ENCODE results near the gene SLC25A47.

Gene SLC25A47

DNA sequence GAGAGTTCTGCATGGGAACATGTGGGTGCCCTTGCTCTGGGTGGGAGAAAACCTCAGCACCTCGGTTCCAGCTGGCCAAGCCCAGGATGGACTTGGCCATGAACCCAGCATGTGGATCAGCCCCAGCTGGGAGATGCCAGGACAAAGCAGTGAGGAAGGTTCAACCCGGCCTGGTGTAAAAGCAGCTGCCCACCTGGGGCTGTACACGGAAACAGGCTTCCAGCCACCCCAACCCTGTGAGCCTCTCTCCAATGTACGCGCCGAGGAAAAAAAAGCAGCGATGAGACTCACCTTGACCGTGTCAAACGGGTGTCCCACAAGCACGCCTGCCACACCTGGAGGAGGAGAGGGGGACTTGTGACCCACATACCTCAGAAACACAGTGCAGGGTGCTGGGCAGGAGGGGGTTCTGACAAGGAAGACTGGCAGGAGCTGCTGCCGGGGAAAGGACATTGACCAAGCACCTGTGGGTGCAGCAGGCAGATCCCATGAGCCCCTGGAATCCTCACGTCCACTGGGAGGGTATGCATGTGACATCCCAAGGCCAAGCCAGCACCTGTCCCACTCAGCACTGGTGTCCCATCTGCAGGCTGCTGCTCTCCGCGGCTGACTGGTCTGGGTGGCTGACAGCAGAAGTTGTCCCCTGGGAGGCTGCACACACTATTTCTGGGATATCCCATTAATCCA is 24.4 kb upstream of the SLC25A47 start:
- WGBS, 2 donors (ENCODE audit: extremely low coverage in 2 of 2, insufficient read length in 2 of 2, insufficient replicate concordance in 1 of 2): no CpG with 5 or more reads among the region's 14 CpGs
- Histone ChIP-seq H3K9me3 (replicated peaks in 1 of 2; ENCODE audit: control insufficient read depth in 2 of 2, insufficient read depth in 1 of 2, low read depth in 1 of 2, low read length in 2 of 2) (no peaks in the 10 kb centered on the region), H3K9ac (ENCODE audit: low read depth, low read length, poor library complexity) (no peak overlapping the region), H2BK15ac (ENCODE audit: low read length) (no peak overlapping the region), H3K36me3 (replicated peaks in 1 of 2; ENCODE audit: control insufficient read depth in 2 of 2, insufficient read depth in 2 of 2, low read length in 2 of 2) (peaks cover 39 to 60% of the 10 kb centered on the region in 2 donors), H3K27me3 (ENCODE audit: control insufficient read depth in 3 of 3, insufficient read depth in 3 of 3, low read depth in 1 of 3, low read length in 3 of 3) (no peaks in the 10 kb centered on the region), H3K14ac (ENCODE audit: low read length) (no peak overlapping the region), H3K4me3 (ENCODE audit: low read length in 2 of 2) (peak overlapping the region in 1 of 2 donors; percentile 44), H2AK5ac (ENCODE audit: low read depth, low read length) (no peak overlapping the region), H3K4me1 (ENCODE audit: control insufficient read depth in 2 of 2, insufficient read depth in 1 of 2, low read depth in 1 of 2, low read length in 2 of 2) (peaks cover 0 to 5% of the 10 kb centered on the region in 2 donors), H3K4ac (ENCODE audit: low read length) (no peak overlapping the region), H2BK5ac (ENCODE audit: low read length) (no peak overlapping the region), H4K91ac (ENCODE audit: low read depth, low read length, poor library complexity) (no peak overlapping the region), H3K23ac (ENCODE audit: low read depth, low read length, poor library complexity) (no peak overlapping the region), H3K27ac (replicated peaks; ENCODE audit: low read length) (no peak overlapping the region), H3K4me2 (ENCODE audit: insufficient read depth, low read length, poor library complexity, severe bottlenecking) (no peak overlapping the region), H2BK120ac (ENCODE audit: low read depth, low read length) (no peak overlapping the region), H4K8ac (ENCODE audit: low read depth, low read length) (no peak overlapping the region), H2AFZ (ENCODE audit: low read length) (no peak overlapping the region), H3K18ac (ENCODE audit: low read length) (no peak overlapping the region), H2BK12ac (ENCODE audit: low read length) (no peak overlapping the region), H3K79me1 (ENCODE audit: low read depth, low read length) (peaks cover 30% of the 10 kb centered on the region)
- DNase-seq (ENCODE audit: low spot score): no peak

DNA sequence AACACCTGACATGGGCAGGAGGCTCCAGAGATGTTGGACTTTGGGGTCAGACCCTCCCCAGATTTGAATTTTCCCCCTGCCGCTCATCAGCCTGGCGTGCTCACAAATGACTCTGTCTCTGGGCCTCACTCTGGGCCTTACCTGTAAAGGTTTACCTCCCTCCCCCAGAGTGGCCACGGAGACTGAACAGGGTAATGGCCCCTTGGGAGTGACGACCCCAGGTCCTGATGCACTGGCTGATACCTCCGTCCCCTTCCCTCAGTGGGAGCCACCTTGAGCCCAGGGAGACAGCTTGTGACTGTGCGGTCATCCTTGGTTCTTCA is 23.9 kb upstream of the SLC25A47 start:
- no peak overlapping the region for H2AK5ac ChIP-seq (ENCODE audit: low read depth, low read length)
- H3K36me3 ChIP-seq (replicated peaks in 1 of 2; ENCODE audit: control insufficient read depth in 2 of 2, insufficient read depth in 2 of 2, low read length in 2 of 2): peaks cover 42 to 61% of the 10 kb centered on the region in 2 donors
- H3K27me3 ChIP-seq (ENCODE audit: control insufficient read depth in 3 of 3, insufficient read depth in 3 of 3, low read depth in 1 of 3, low read length in 3 of 3): no peaks in the 10 kb centered on the region
- H3K4me1 ChIP-seq (ENCODE audit: control insufficient read depth in 2 of 2, insufficient read depth in 1 of 2, low read depth in 1 of 2, low read length in 2 of 2): peaks cover 0 to 10% of the 10 kb centered on the region in 2 donors
- WGBS, 2 donors (ENCODE audit: extremely low coverage in 2 of 2, insufficient read length in 2 of 2, insufficient replicate concordance in 1 of 2): no CpG with 5 or more reads among the region's 6 CpGs
- H3K4me3 ChIP-seq (ENCODE audit: low read length in 2 of 2): peak overlapping the region in 1 of 2 donors; percentile 27
- peak overlapping the region; percentile 63 for H3K14ac ChIP-seq (ENCODE audit: low read length)
- H3K9me3 ChIP-seq (replicated peaks in 1 of 2; ENCODE audit: control insufficient read depth in 2 of 2, insufficient read depth in 1 of 2, low read depth in 1 of 2, low read length in 2 of 2): no peaks in the 10 kb centered on the region
- H2BK120ac ChIP-seq (ENCODE audit: low read depth, low read length): no peak overlapping the region
- no peak overlapping the region for H2BK5ac ChIP-seq (ENCODE audit: low read length)
- H3K18ac ChIP-seq (ENCODE audit: low read length): no peak overlapping the region
- H3K9ac ChIP-seq (ENCODE audit: low read depth, low read length, poor library complexity): no peak overlapping the region
- no peak for DNase-seq (ENCODE audit: low spot score)
- peaks cover 33% of the 10 kb centered on the region for H3K79me1 ChIP-seq (ENCODE audit: low read depth, low read length)
- H2AFZ ChIP-seq (ENCODE audit: low read length): no peak overlapping the region
- H2BK12ac ChIP-seq (ENCODE audit: low read length): peak overlapping the region; percentile 73
- no peak overlapping the region for H3K23ac ChIP-seq (ENCODE audit: low read depth, low read length, poor library complexity)
- no peak overlapping the region for H3K4me2 ChIP-seq (ENCODE audit: insufficient read depth, low read length, poor library complexity, severe bottlenecking)
- H3K4ac ChIP-seq (ENCODE audit: low read length): no peak overlapping the region
- no peak overlapping the region for H4K91ac ChIP-seq (ENCODE audit: low read depth, low read length, poor library complexity)
- no peak overlapping the region for H4K8ac ChIP-seq (ENCODE audit: low read depth, low read length)
- H3K27ac ChIP-seq (replicated peaks; ENCODE audit: low read length): no peak overlapping the region
- no peak overlapping the region for H2BK15ac ChIP-seq (ENCODE audit: low read length)

DNA sequence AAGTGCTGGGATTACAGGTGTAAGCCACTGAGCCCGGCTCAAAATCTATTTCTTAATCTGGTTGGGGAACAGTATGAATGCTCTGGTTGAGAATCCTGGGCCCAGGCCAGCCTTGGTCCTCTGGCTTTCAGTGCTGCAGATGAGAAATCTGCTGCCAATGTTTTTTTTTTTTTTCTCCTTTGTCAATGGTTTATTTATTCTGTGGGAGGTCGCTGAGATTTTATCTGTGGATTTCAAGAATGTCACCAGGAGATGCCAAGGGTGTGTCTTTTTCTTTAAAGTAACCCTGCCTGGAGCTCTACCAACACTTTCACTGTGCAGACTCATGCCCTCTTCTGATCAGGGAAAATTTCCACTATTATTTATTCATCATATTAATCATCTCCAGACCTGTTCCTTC is 20.5 kb upstream of the SLC25A47 start:
- Histone ChIP-seq H3K4ac (ENCODE audit: low read length) (no peak overlapping the region), H2BK12ac (ENCODE audit: low read length) (no peak overlapping the region), H3K14ac (ENCODE audit: low read length) (no peak overlapping the region), H3K4me2 (ENCODE audit: insufficient read depth, low read length, poor library complexity, severe bottlenecking) (no peak overlapping the region), H3K18ac (ENCODE audit: low read length) (no peak overlapping the region), H2AFZ (ENCODE audit: low read length) (no peak overlapping the region), H3K27me3 (ENCODE audit: control insufficient read depth in 3 of 3, insufficient read depth in 3 of 3, low read depth in 1 of 3, low read length in 3 of 3) (no peaks in the 10 kb centered on the region), H3K9ac (ENCODE audit: low read depth, low read length, poor library complexity) (no peak overlapping the region), H3K4me1 (ENCODE audit: control insufficient read depth in 2 of 2, insufficient read depth in 1 of 2, low read depth in 1 of 2, low read length in 2 of 2) (peaks cover 9 to 18% of the 10 kb centered on the region in 2 donors), H2BK5ac (ENCODE audit: low read length) (no peak overlapping the region), H2BK120ac (ENCODE audit: low read depth, low read length) (no peak overlapping the region), H2AK5ac (ENCODE audit: low read depth, low read length) (no peak overlapping the region), H3K27ac (replicated peaks; ENCODE audit: low read length) (no peak overlapping the region), H3K4me3 (ENCODE audit: low read length in 2 of 2) (no peak overlapping the region), H4K8ac (ENCODE audit: low read depth, low read length) (no peak overlapping the region), H4K91ac (ENCODE audit: low read depth, low read length, poor library complexity) (no peak overlapping the region), H3K79me1 (ENCODE audit: low read depth, low read length) (peaks cover 33% of the 10 kb centered on the region), H2BK15ac (ENCODE audit: low read length) (no peak overlapping the region), H3K23ac (ENCODE audit: low read depth, low read length, poor library complexity) (no peak overlapping the region), H3K36me3 (replicated peaks in 1 of 2; ENCODE audit: control insufficient read depth in 2 of 2, insufficient read depth in 2 of 2, low read length in 2 of 2) (peaks cover 30 to 40% of the 10 kb centered on the region in 2 donors), H3K9me3 (replicated peaks in 1 of 2; ENCODE audit: control insufficient read depth in 2 of 2, insufficient read depth in 1 of 2, low read depth in 1 of 2, low read length in 2 of 2) (no peaks in the 10 kb centered on the region)
- WGBS, 2 donors (ENCODE audit: extremely low coverage in 2 of 2, insufficient read length in 2 of 2, insufficient replicate concordance in 1 of 2): no CpG with 5 or more reads among the region's 2 CpGs
- no peak for DNase-seq (ENCODE audit: low spot score)

DNA sequence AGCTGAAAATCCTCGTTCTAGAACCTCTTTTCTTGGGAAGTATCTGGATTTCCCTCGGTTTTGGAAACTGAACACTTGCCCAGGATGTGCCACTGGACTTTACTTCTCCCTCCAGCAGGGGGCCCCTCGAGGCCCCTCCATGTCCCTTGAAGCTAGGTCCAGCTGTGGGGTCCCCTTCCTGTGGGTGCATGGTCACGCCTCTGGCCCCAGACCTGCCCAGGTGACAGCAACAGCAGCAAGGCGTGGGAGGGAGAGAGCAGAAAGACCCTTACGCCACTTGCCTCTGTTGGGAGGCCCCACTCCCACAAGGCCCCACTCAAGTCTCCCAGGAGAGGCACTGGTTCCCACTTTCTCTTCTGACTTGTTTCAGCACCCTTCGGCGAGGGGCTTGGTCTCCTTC is 20.0 kb upstream of the SLC25A47 start:
- Histone ChIP-seq H2AFZ (ENCODE audit: low read length) (no peak overlapping the region), H4K8ac (ENCODE audit: low read depth, low read length) (no peak overlapping the region), H4K91ac (ENCODE audit: low read depth, low read length, poor library complexity) (no peak overlapping the region), H3K4me3 (ENCODE audit: low read length in 2 of 2) (no peak overlapping the region), H3K27ac (replicated peaks; ENCODE audit: low read length) (no peak overlapping the region), H2BK120ac (ENCODE audit: low read depth, low read length) (no peak overlapping the region), H3K9ac (ENCODE audit: low read depth, low read length, poor library complexity) (peak overlapping the region; percentile 73), H3K36me3 (replicated peaks in 1 of 2; ENCODE audit: control insufficient read depth in 2 of 2, insufficient read depth in 2 of 2, low read length in 2 of 2) (peaks cover 26 to 34% of the 10 kb centered on the region in 2 donors), H2BK5ac (ENCODE audit: low read length) (peak overlapping the region; percentile 82), H3K4me1 (ENCODE audit: control insufficient read depth in 2 of 2, insufficient read depth in 1 of 2, low read depth in 1 of 2, low read length in 2 of 2) (peaks cover 11 to 23% of the 10 kb centered on the region in 2 donors), H2BK15ac (ENCODE audit: low read length) (no peak overlapping the region), H3K4ac (ENCODE audit: low read length) (no peak overlapping the region), H2AK5ac (ENCODE audit: low read depth, low read length) (no peak overlapping the region), H3K23ac (ENCODE audit: low read depth, low read length, poor library complexity) (no peak overlapping the region), H3K9me3 (replicated peaks in 1 of 2; ENCODE audit: control insufficient read depth in 2 of 2, insufficient read depth in 1 of 2, low read depth in 1 of 2, low read length in 2 of 2) (no peaks in the 10 kb centered on the region), H3K79me1 (ENCODE audit: low read depth, low read length) (peaks cover 30% of the 10 kb centered on the region), H2BK12ac (ENCODE audit: low read length) (no peak overlapping the region), H3K27me3 (ENCODE audit: control insufficient read depth in 3 of 3, insufficient read depth in 3 of 3, low read depth in 1 of 3, low read length in 3 of 3) (no peaks in the 10 kb centered on the region), H3K14ac (ENCODE audit: low read length) (no peak overlapping the region), H3K18ac (ENCODE audit: low read length) (peak overlapping the region; percentile 35), H3K4me2 (ENCODE audit: insufficient read depth, low read length, poor library complexity, severe bottlenecking) (no peak overlapping the region)
- no CpG with 5 or more reads among the region's 8 CpGs for WGBS, 2 donors (ENCODE audit: extremely low coverage in 2 of 2, insufficient read length in 2 of 2, insufficient replicate concordance in 1 of 2)
- DNase-seq (ENCODE audit: low spot score): no peak

Measured in neuronal stem cell (in vitro differentiated cells).